ENCODE data around the gene EDC3.

GRCh38 chr15:74616366-74616939 lies 79.4 kb downstream of the EDC3 start:
- TF ChIP-seq CTCF (IDR thresholded peaks at IDR 0.05; ENCODE audit: poor library complexity, severe bottlenecking) (no peak), POLR2AphosphoS5 (IDR thresholded peaks at IDR 0.05) (no peak), REST (IDR thresholded peaks at IDR 0.05; ENCODE audit: borderline replicate concordance) (no peak), TAF1 (IDR thresholded peaks at IDR 0.05; ENCODE audit: low read depth) (no peak), EZH2 (IDR thresholded peaks at IDR 0.05; ENCODE audit: borderline replicate concordance, insufficient read depth, low read length, poor library complexity, severe bottlenecking) (no peak), MXI1 (conservative IDR thresholded peaks at IDR 0.05; ENCODE audit: poor library complexity, severe bottlenecking) (no peak), EP300 (conservative IDR thresholded peaks at IDR 0.05; ENCODE audit: poor library complexity, severe bottlenecking) (no peak), SMC3 (conservative IDR thresholded peaks at IDR 0.05; ENCODE audit: poor library complexity) (no peak)

Measured in neural cell (in vitro differentiated cells).